K562 (cell line): ENCODE measurements around the gene CALHM4. TPM values are rescaled to one million over a fixed set of nuclear protein-coding genes. Genes with fewer than 3 reads are reported as not detected.

Source experiments
- ATAC-seq: fragments of 200-7000 bp; cut with Tn5 transposase; 3 replicates; pipeline ENCODE4 v1.9.1; 2020; ENCODE audit warnings: moderate library complexity
- BruUV-seq: library from RNA; stranded (reverse); fragments of 400-500 nt; replicated peaks from 2 replicates; lab custom pipeline; 2021; lab: Mats Ljungman, UMichigan
- CTCF ChIA-PET: fragments of 300-600 bp; formaldehyde crosslinking; extraction: SDS; loops from one replicate; lab custom pipeline; 2021; ENCODE audit warnings: low intra/inter-chr PET ratio; lab: Yijun Ruan, JAX
- POLR2A ChIA-PET: fragments of 300-600, 350-650 bp; sonication (Branson Sonifier 250); formaldehyde crosslinking; extraction: SDS; loops from one replicate; lab custom pipeline; 2021; ENCODE audit warnings: antibody characterized with exemption, inconsistent platforms; lab: Yijun Ruan, JAX
- DNase-seq, 4 experiments: peaks; one replicate each; pipeline versions ENCODE4 v3.0.0 to v3.0.0-alpha.2; 2011 to 2018; ENCODE audit warnings: low spot score in 3 of 4, mixed read lengths in 3 of 4; ENCODE audit errors: extremely low read depth in 1 of 4
- FAIRE-seq: peaks from 2 replicates; lab custom pipeline; 2011; peaks lifted over from hg19 to GRCh38; lab: Jason Lieb, UNC
- H2AFZ ChIP-seq: 2 replicates; pipeline ENCODE4 v1.6.0; 2011; ENCODE audit warnings: low read depth, low read length, control low read depth, inconsistent platforms
- H3K27ac ChIP-seq: fragments of 200-600 bp; 3 replicates; pipeline ENCODE4 v1.8.0; 2011; ENCODE audit warnings: low read depth, mild to moderate bottlenecking, control low read depth, inconsistent platforms, low read length, moderate library complexity, mixed read lengths; ENCODE audit errors: extremely low read depth
- H3K27me3 ChIP-seq, 2 experiments: fragments of 300-600 bp in 1 of 2; 2 replicates in 1 of 2; 3 replicates in 1 of 2; pipeline versions ENCODE4 v1.6.0 to v1.8.0; 2011; ENCODE audit warnings: inconsistent platforms in 2 of 2, low read length in 2 of 2, mild to moderate bottlenecking in 1 of 2, mixed read lengths in 1 of 2, moderate library complexity in 1 of 2; ENCODE audit not compliant: control insufficient read depth in 2 of 2, insufficient read depth in 2 of 2
- H3K36me3 ChIP-seq: fragments of 300-600 bp; 3 replicates; pipeline ENCODE4 v1.8.0; 2011; ENCODE audit warnings: mild to moderate bottlenecking, low read length, inconsistent platforms; ENCODE audit not compliant: control insufficient read depth, insufficient read depth
- H3K4me1 ChIP-seq, 2 experiments: fragments of 200-600 bp in 1 of 2; replicated peaks in 1 of 2; 2 replicates in 1 of 2; 3 replicates in 1 of 2; pipeline versions ENCODE4 v1.5.1 to v1.8.0; 2011; ENCODE audit warnings: inconsistent platforms in 2 of 2, low read length in 2 of 2, mild to moderate bottlenecking in 1 of 2, mixed read lengths in 1 of 2, moderate library complexity in 1 of 2; ENCODE audit not compliant: control insufficient read depth in 2 of 2, insufficient read depth in 2 of 2
- H3K4me2 ChIP-seq: 2 replicates; pipeline ENCODE4 v1.6.1; 2011; ENCODE audit warnings: low read length, control low read depth, inconsistent platforms, mixed read lengths; ENCODE audit not compliant: insufficient read depth
- H3K4me3 ChIP-seq: fragments of 200-600 bp; sonication (generic), shearing (Covaris generic); 2 replicates; pipeline ENCODE4 v1.5.1; 2016; ENCODE audit warnings: control low read depth, inconsistent platforms
- H3K79me2 ChIP-seq: fragments of 200-600 bp; 3 replicates; pipeline ENCODE4 v1.8.0; 2011; ENCODE audit warnings: low read length, inconsistent platforms; ENCODE audit not compliant: control insufficient read depth, insufficient read depth
- H3K9ac ChIP-seq, 2 experiments: 2 replicates each; pipeline versions ENCODE4 v1.6.0 to v1.6.1; 2011; ENCODE audit warnings: low read depth in 2 of 2, low read length in 2 of 2, control low read depth in 1 of 2, inconsistent platforms in 1 of 2, mild to moderate bottlenecking in 1 of 2, mixed read lengths in 1 of 2; ENCODE audit not compliant: insufficient read depth in 1 of 2
- H3K9me1 ChIP-seq: one replicate; pipeline ENCODE4 v1.6.0; 2011; ENCODE audit warnings: inconsistent platforms, mild to moderate bottlenecking, low read length, moderate library complexity; ENCODE audit not compliant: control insufficient read depth, insufficient read depth
- H3K9me3 ChIP-seq: replicated peaks from 2 replicates; pipeline ENCODE4 v1.5.1; 2011; ENCODE audit warnings: low read depth, low read length, inconsistent platforms; ENCODE audit not compliant: control insufficient read depth, insufficient read depth
- H4K20me1 ChIP-seq: replicated peaks from 2 replicates; pipeline ENCODE4 v1.6.1; 2011; ENCODE audit warnings: low read length, inconsistent platforms, mixed read lengths; ENCODE audit not compliant: control insufficient read depth, insufficient read depth
- CC2D1A ChIP-seq: fragments of 450-650 bp; IDR thresholded peaks from 2 replicates; pipeline ENCODE4 v1.6.1; 2017; ENCODE audit warnings: mild to moderate bottlenecking
- CREM ChIP-seq: IDR thresholded peaks from 2 replicates; pipeline ENCODE4 v1.6.1; 2014; ENCODE audit warnings: antibody characterized with exemption, low read depth
- DNMT1 ChIP-seq: fragments of 450-650 bp; IDR thresholded peaks from 2 replicates; pipeline ENCODE4 v1.6.1; 2016; ENCODE audit warnings: antibody characterized with exemption, mild to moderate bottlenecking
- ETV1 ChIP-seq: fragments of 450-650 bp; conservative IDR thresholded peaks from 2 replicates; pipeline ENCODE4 v1.6.1; 2016; ENCODE audit warnings: missing genetic modification characterization, control low read depth, low read depth, missing compliant biosample characterization
- HDAC3 ChIP-seq: fragments of 450-650 bp; IDR thresholded peaks from 2 replicates; pipeline ENCODE4 v1.6.1; 2018; ENCODE audit warnings: borderline replicate concordance, mild to moderate bottlenecking, moderate library complexity; ENCODE audit not compliant: partially characterized antibody
- MCM2 ChIP-seq: fragments of 450-650 bp; IDR thresholded peaks from 2 replicates; pipeline ENCODE4 v1.6.1; 2017; ENCODE audit warnings: low read depth, mild to moderate bottlenecking
- MEIS2 ChIP-seq: fragments of 450-650 bp; IDR thresholded peaks from 2 replicates; pipeline ENCODE4 v1.6.1; 2014; ENCODE audit warnings: mild to moderate bottlenecking; ENCODE audit not compliant: partially characterized antibody
- SRSF9 ChIP-seq: fragments of 200-400 bp; formaldehyde crosslinking; IDR thresholded peaks from 2 replicates; pipeline ENCODE4 v1.6.1; 2017; ENCODE audit warnings: low read depth, low read length, borderline replicate concordance
- TCFL5 ChIP-seq: fragments of 250-450 bp; sonication (Bioruptor Pico); conservative IDR thresholded peaks from 2 replicates; pipeline ENCODE4 v1.6.1; 2021; ENCODE audit warnings: mild to moderate bottlenecking, moderate library complexity, matching md5 sums
- TEAD2 ChIP-seq: fragments of 450-650 bp; IDR thresholded peaks from 2 replicates; pipeline ENCODE4 v1.6.1; 2016; ENCODE audit warnings: missing genetic modification characterization, control low read depth, missing compliant biosample characterization
- XRCC5 ChIP-seq: fragments of 200-400 bp; formaldehyde crosslinking; IDR thresholded peaks from 2 replicates; pipeline ENCODE4 v1.6.1; 2017; ENCODE audit warnings: low read depth, mild to moderate bottlenecking, low read length
- ZNF696 ChIP-seq: fragments of 250-450 bp; sonication (Bioruptor Pico); conservative IDR thresholded peaks from 2 replicates; pipeline ENCODE4 v1.4.0; 2020; ENCODE audit warnings: mild to moderate bottlenecking, moderate library complexity
- in situ Hi-C: fragments of 300-500 bp; cut with MboI; formaldehyde crosslinking; loops from 4 replicates; pipeline ENCODE4 v1.15.0; 2018; ENCODE audit warnings: inconsistent platforms, mixed read lengths
- intact Hi-C: fragments of 100-400 bp; cut with micrococcal nuclease; formaldehyde crosslinking; loops from 2 replicates; pipeline ENCODE4 v1.14.2; 2022
- polyA plus RNA-seq, 8 experiments: library from polyadenylated mRNA; depleted of rRNA in 4 of 8; stranded (reverse) in 5 of 8; unstranded in 3 of 8; fragments of >200 nt; fragmentation: Nextera tagmentation in 2 of 8; fragmentation: Illumina TruSeq in 1 of 8; extraction: Ambion mirVana in 2 of 8; extraction: Trizol in 1 of 8; gene quantifications; 2 replicates each; pipeline versions ENCODE4 v1.2.1 to v1.2.3, GENCODE V29; 2011 to 2014; ENCODE audit warnings: inconsistent platforms in 1 of 8, missing spikeins in 1 of 8
- total RNA-seq, 7 experiments: library from RNA; depleted of rRNA in 6 of 7; stranded (reverse); fragments of >200 nt in 6 of 7; fragmentation: Illumina TruSeq in 2 of 7; extraction: Trizol in 2 of 7; gene quantifications; 2 replicates each; pipeline versions ENCODE4 v1.2.1 to v1.2.3, GENCODE V29; 2011 to 2021; ENCODE audit warnings: low replicate concordance in 1 of 7
- TF ChIP-seq, protein P1 (sequence below), 2 experiments: fragments of 450-650 bp in 1 of 2; IDR thresholded peaks; 2 replicates each; pipeline ENCODE4 v1.6.1; 2011 to 2017; ENCODE audit warnings: low read depth in 2 of 2, antibody characterized with exemption in 1 of 2, borderline replicate concordance in 1 of 2, low read length in 1 of 2, mild to moderate bottlenecking in 1 of 2, mixed read lengths in 1 of 2; ENCODE audit not compliant: control insufficient read depth in 1 of 2
- TF ChIP-seq, protein P2 (sequence below): sonication (generic); formaldehyde crosslinking; IDR thresholded peaks from 2 replicates; pipeline ENCODE4 v1.8.1; 2023; ENCODE audit warnings: mild to moderate bottlenecking, missing genetic modification reagents

Gene CALHM4
- total and polyA plus RNA-seq, 9 of the 15 experiments (the other 6 are each of a cell fraction or from before 2014, with no cell fraction given): not detected

DNA sequence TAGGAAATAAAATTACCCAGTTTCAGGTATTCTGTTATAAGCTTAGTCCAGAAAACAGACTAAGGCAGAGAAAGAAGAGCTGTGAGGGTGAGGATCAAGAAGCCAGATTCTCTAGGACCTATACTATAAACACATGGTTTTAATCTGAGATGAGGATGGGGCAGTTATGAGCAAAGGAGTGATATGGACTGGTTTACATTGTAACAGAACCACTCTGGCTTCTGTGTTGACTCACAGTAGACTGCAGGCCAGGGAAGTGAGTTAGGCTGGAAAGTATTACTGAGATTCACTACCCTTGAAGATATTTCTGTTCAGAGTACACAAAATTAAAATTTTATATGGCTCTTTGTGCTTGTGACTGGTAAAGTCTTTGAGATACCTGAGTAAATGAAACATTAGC, 14.6 kb downstream of the CALHM4 start:
- H3K79me2 ChIP-seq: peaks cover 32% of the 10 kb centered on the region
- no peak for FAIRE-seq

More for the DNA sequence above, 14.6 kb downstream of the CALHM4 start:
- H3K27me3 ChIP-seq: no peaks in the 10 kb centered on the region
- H3K9ac ChIP-seq: no peak overlapping the region
- POLR2A ChIA-PET: interaction anchor here (0.6 to 1.0 kb wide), 2 partner anchors 17 to 33 kb away, joined by 3 read pairs; no protein-coding TSS in a partner anchor
- TF ChIP-seq SRSF9: no peak
- TF ChIP-seq MEIS2: no peak
- TF ChIP-seq CREM: no peak
- TF ChIP-seq XRCC5: no peak
- no peak for TF ChIP-seq ETV1 (tag)
- no peak for TF ChIP-seq DNMT1
- TF ChIP-seq, protein P1, sequence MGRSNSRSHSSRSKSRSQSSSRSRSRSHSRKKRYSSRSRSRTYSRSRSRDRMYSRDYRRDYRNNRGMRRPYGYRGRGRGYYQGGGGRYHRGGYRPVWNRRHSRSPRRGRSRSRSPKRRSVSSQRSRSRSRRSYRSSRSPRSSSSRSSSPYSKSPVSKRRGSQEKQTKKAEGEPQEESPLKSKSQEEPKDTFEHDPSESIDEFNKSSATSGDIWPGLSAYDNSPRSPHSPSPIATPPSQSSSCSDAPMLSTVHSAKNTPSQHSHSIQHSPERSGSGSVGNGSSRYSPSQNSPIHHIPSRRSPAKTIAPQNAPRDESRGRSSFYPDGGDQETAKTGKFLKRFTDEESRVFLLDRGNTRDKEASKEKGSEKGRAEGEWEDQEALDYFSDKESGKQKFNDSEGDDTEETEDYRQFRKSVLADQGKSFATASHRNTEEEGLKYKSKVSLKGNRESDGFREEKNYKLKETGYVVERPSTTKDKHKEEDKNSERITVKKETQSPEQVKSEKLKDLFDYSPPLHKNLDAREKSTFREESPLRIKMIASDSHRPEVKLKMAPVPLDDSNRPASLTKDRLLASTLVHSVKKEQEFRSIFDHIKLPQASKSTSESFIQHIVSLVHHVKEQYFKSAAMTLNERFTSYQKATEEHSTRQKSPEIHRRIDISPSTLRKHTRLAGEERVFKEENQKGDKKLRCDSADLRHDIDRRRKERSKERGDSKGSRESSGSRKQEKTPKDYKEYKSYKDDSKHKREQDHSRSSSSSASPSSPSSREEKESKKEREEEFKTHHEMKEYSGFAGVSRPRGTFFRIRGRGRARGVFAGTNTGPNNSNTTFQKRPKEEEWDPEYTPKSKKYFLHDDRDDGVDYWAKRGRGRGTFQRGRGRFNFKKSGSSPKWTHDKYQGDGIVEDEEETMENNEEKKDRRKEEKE (IDR thresholded peaks at IDR 0.05; ENCODE audit: borderline replicate concordance in 1 of 2, control insufficient read depth in 1 of 2, low read depth in 2 of 2, low read length in 1 of 2): no peak
- no peak for TF ChIP-seq TEAD2 (tag)
- TF ChIP-seq, protein P2, sequence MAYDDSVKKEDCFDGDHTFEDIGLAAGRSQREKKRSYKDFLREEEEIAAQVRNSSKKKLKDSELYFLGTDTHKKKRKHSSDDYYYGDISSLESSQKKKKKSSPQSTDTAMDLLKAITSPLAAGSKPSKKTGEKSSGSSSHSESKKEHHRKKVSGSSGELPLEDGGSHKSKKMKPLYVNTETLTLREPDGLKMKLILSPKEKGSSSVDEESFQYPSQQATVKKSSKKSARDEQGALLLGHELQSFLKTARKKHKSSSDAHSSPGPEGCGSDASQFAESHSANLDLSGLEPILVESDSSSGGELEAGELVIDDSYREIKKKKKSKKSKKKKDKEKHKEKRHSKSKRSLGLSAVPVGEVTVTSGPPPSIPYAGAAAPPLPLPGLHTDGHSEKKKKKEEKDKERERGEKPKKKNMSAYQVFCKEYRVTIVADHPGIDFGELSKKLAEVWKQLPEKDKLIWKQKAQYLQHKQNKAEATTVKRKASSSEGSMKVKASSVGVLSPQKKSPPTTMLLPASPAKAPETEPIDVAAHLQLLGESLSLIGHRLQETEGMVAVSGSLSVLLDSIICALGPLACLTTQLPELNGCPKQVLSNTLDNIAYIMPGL (CRISPR knock-in tag): no peak
- no peak for TF ChIP-seq ZNF696 (CRISPR knock-in tag)
- TF ChIP-seq TCFL5: no peak
- TF ChIP-seq CC2D1A: no peak
- TF ChIP-seq HDAC3: no peak
- TF ChIP-seq MCM2: no peak
- TF ChIP-seq, all 486 proteins: peak for 0
- DNase-seq: no peak
- H3K27ac ChIP-seq: no peak overlapping the region
- H3K9me3 ChIP-seq: no peaks in the 10 kb centered on the region
- no peak for ATAC-seq
- intact Hi-C loops (no loop called here), in situ Hi-C loops (no loop called here)
- no peak overlapping the region for H2AFZ ChIP-seq
- peaks cover 10 to 16% of the 10 kb centered on the region in 2 experiments for H3K4me1 ChIP-seq
- no peaks in the 10 kb centered on the region for H4K20me1 ChIP-seq
- no peaks in the 10 kb centered on the region for H3K36me3 ChIP-seq
- no TSS peak for BruUV-seq
- no peak overlapping the region for H3K4me3 ChIP-seq
- H3K9me1 ChIP-seq: no peaks in the 10 kb centered on the region
- H3K4me2 ChIP-seq: no peak overlapping the region
- CTCF ChIA-PET: no interaction called here
